ENCODE data around the gene MVB12B.

DNA sequence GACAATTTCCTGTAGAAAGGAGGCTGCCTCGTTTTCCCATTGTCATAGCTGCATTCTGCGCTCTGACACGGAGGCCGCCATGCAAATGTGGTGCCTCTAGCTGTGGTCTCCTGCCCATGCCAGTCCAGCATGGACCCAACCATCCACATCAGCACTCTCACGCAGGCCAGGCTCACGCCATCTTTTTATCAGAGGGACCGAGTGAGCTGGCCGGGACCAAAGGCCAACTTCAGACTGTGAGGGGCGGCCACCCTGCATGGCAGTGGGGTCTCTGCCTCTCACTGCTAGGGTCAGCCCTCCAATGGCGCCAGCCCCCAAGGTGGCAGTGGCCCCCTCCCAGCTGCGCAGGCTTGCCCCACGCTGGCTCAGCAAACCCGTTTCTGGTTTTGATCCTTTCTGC is 155.2 kb downstream of the MVB12B start:
- TF ChIP-seq SP2 (IDR thresholded peaks at IDR 0.05; ENCODE audit: low read length) (no peak), YY1 (IDR thresholded peaks at IDR 0.05; ENCODE audit: low read depth, low read length) (no peak), POLR2A (IDR thresholded peaks at IDR 0.05; ENCODE audit: control extremely low read depth in 1 of 2, low read depth in 2 of 2, low read length in 2 of 2) (no peak), EGR1 (IDR thresholded peaks at IDR 0.05; ENCODE audit: borderline replicate concordance, low read depth, low read length) (no peak), POLR2AphosphoS5 (IDR thresholded peaks at IDR 0.05; ENCODE audit: low read depth, low read length) (no peak)
- TF ChIP-seq, protein P1, sequence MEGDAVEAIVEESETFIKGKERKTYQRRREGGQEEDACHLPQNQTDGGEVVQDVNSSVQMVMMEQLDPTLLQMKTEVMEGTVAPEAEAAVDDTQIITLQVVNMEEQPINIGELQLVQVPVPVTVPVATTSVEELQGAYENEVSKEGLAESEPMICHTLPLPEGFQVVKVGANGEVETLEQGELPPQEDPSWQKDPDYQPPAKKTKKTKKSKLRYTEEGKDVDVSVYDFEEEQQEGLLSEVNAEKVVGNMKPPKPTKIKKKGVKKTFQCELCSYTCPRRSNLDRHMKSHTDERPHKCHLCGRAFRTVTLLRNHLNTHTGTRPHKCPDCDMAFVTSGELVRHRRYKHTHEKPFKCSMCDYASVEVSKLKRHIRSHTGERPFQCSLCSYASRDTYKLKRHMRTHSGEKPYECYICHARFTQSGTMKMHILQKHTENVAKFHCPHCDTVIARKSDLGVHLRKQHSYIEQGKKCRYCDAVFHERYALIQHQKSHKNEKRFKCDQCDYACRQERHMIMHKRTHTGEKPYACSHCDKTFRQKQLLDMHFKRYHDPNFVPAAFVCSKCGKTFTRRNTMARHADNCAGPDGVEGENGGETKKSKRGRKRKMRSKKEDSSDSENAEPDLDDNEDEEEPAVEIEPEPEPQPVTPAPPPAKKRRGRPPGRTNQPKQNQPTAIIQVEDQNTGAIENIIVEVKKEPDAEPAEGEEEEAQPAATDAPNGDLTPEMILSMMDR (IDR thresholded peaks at IDR 0.05; ENCODE audit: control extremely low read depth in 1 of 3, insufficient read depth in 1 of 3, low read depth in 1 of 3, low read length in 3 of 3), result no peak
- TF ChIP-seq, protein P2, sequence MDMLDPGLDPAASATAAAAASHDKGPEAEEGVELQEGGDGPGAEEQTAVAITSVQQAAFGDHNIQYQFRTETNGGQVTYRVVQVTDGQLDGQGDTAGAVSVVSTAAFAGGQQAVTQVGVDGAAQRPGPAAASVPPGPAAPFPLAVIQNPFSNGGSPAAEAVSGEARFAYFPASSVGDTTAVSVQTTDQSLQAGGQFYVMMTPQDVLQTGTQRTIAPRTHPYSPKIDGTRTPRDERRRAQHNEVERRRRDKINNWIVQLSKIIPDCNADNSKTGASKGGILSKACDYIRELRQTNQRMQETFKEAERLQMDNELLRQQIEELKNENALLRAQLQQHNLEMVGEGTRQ (IDR thresholded peaks at IDR 0.05; ENCODE audit: low read length), result no peak
- TF ChIP-seq, protein P3, sequence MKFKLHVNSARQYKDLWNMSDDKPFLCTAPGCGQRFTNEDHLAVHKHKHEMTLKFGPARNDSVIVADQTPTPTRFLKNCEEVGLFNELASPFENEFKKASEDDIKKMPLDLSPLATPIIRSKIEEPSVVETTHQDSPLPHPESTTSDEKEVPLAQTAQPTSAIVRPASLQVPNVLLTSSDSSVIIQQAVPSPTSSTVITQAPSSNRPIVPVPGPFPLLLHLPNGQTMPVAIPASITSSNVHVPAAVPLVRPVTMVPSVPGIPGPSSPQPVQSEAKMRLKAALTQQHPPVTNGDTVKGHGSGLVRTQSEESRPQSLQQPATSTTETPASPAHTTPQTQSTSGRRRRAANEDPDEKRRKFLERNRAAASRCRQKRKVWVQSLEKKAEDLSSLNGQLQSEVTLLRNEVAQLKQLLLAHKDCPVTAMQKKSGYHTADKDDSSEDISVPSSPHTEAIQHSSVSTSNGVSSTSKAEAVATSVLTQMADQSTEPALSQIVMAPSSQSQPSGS (IDR thresholded peaks at IDR 0.05; ENCODE audit: low read length), result no peak
